NCI-H2227 (cell line): ENCODE results near the gene HKDC1.
"Not testable (repeated sequence)": the region's sequence is repeated elsewhere in the genome, so short reads cannot be mapped to it uniquely, and the experiment has no call there.

ENCODE experiments used
- DNase-seq: peaks from one replicate; lab custom pipeline; 2025; ENCODE audit not compliant: unreplicated experiment; lab: John Stamatoyannopoulos, UW

Gene HKDC1

GRCh38 chr10:69242040-69242851, 22.1 kb downstream of the HKDC1 start:
- DNase-seq: no peak

- DNase-seq: no peak
Measured at GRCh38 chr10:69242852-69243212, 22.7 kb downstream of the HKDC1 start.

- DNase-seq: no peak
Measured at GRCh38 chr10:69243817-69244216, 23.7 kb downstream of the HKDC1 start.

- no peak for DNase-seq
Measured at GRCh38 chr10:69246036-69246435, 25.9 kb downstream of the HKDC1 start.

GRCh38 chr10:69246581-69247312, 26.6 kb downstream of the HKDC1 start:
- no peak for DNase-seq

GRCh38 chr10:69247313-69247710, 27.2 kb downstream of the HKDC1 start:
- no peak for DNase-seq

- DNase-seq: no peak
Measured at GRCh38 chr10:69248117-69248730, 28.1 kb downstream of the HKDC1 start.

GRCh38 chr10:69250041-69250440, 29.9 kb downstream of the HKDC1 start:
- no peak for DNase-seq

GRCh38 chr10:69251417-69251816, 31.3 kb downstream of the HKDC1 start:
- DNase-seq: not testable (repeated sequence)

- no peak for DNase-seq
Measured at GRCh38 chr10:69253171-69253570, 33.0 kb downstream of the HKDC1 start.

GRCh38 chr10:69254877-69255276, 34.7 kb downstream of the HKDC1 start:
- no peak for DNase-seq

- DNase-seq: no peak
Measured at GRCh38 chr10:69259547-69260243, 39.6 kb downstream of the HKDC1 start.

- DNase-seq: no peak
Measured at GRCh38 chr10:69261184-69261583, 41.1 kb downstream of the HKDC1 start.

GRCh38 chr10:69262292-69262751, 42.2 kb downstream of the HKDC1 start:
- DNase-seq: no peak

GRCh38 chr10:69265521-69265920, 45.4 kb downstream of the HKDC1 start:
- no peak for DNase-seq

- DNase-seq: no peak
Measured at GRCh38 chr10:69268761-69269416, 48.8 kb downstream of the HKDC1 start.

- DNase-seq: no peak
Measured at GRCh38 chr10:69269761-69270160, 49.6 kb downstream of the HKDC1 start.

GRCh38 chr10:69270990-69271389, 50.9 kb downstream of the HKDC1 start:
- no peak for DNase-seq

GRCh38 chr10:69272624-69273023, 52.5 kb downstream of the HKDC1 start:
- no peak for DNase-seq

GRCh38 chr10:69275444-69275843, 55.3 kb downstream of the HKDC1 start:
- DNase-seq: no peak

- no peak for DNase-seq
Measured at GRCh38 chr10:69276503-69276902, 56.4 kb downstream of the HKDC1 start.
